CD14-positive monocyte (primary cell): ENCODE results near the gene GPR42. TPM values are rescaled to one million over a fixed set of nuclear protein-coding genes. Genes with fewer than 3 reads are reported as not detected.
"Not testable (repeated sequence)": the region's sequence is repeated elsewhere in the genome, so short reads cannot be mapped to it uniquely, and the experiment has no call there.

Source experiments
- DNase-seq, 3 donors: peaks; one replicate each; pipeline ENCODE4 v3.0.0-alpha.2; 2011 to 2022
- H2AFZ ChIP-seq: 2 replicates; pipeline ENCODE4 v1.6.0; 2012; ENCODE audit warnings: mild to moderate bottlenecking, low read depth, low read length, inconsistent platforms; ENCODE audit not compliant: insufficient read depth, poor library complexity, severe bottlenecking
- H3K27ac ChIP-seq, 2 donors: 1 replicate in 1 of 2; 2 replicates in 1 of 2; pipeline ENCODE4 v1.5.1; 2012 to 2013; ENCODE audit warnings: low read length in 2 of 2, control low read depth in 1 of 2, inconsistent platforms in 1 of 2, low read depth in 1 of 2, mild to moderate bottlenecking in 1 of 2
- H3K27me3 ChIP-seq, 2 donors: one replicate each; pipeline versions ENCODE4 v1.6.0 to v1.6.1; 2011 to 2013; ENCODE audit warnings: low read length in 2 of 2; ENCODE audit not compliant: control insufficient read depth in 2 of 2, insufficient read depth in 2 of 2
- H3K36me3 ChIP-seq, 2 donors: replicated peaks in 1 of 2; 1 replicate in 1 of 2; 2 replicates in 1 of 2; pipeline versions ENCODE4 v1.5.1 to v1.6.1; 2012 to 2013; ENCODE audit warnings: low read length in 2 of 2, control low read depth in 1 of 2, inconsistent platforms in 1 of 2, mild to moderate bottlenecking in 1 of 2; ENCODE audit not compliant: insufficient read depth in 2 of 2, control insufficient read depth in 1 of 2
- H3K4me1 ChIP-seq, 2 donors: 1 replicate in 1 of 2; 2 replicates in 1 of 2; pipeline versions ENCODE4 v1.5.1 to v1.6.1; 2012 to 2013; ENCODE audit warnings: low read length in 2 of 2, control low read depth in 1 of 2, inconsistent platforms in 1 of 2, mild to moderate bottlenecking in 1 of 2, moderate library complexity in 1 of 2; ENCODE audit not compliant: insufficient read depth in 2 of 2, control insufficient read depth in 1 of 2
- H3K4me2 ChIP-seq: replicated peaks from 2 replicates; pipeline ENCODE3; 2012; ENCODE audit warnings: low read length, moderate library complexity, mild to moderate bottlenecking; ENCODE audit not compliant: poor library complexity, severe bottlenecking; ENCODE audit errors: extremely low read depth
- H3K4me3 ChIP-seq, 3 experiments: fragments of 200-600 bp in 1 of 3; sonication (generic) in 1 of 3; replicated peaks in 1 of 3; 1 replicate in 2 of 3; 2 replicates in 1 of 3; pipeline ENCODE4 v1.5.1; 2011 to 2013; ENCODE audit warnings: low read length in 3 of 3, mild to moderate bottlenecking in 3 of 3, control low read depth in 2 of 3, low read depth in 2 of 3, inconsistent platforms in 1 of 3, moderate library complexity in 1 of 3
- H3K79me2 ChIP-seq: 2 replicates; pipeline ENCODE4 v1.6.0; 2012; ENCODE audit warnings: mild to moderate bottlenecking, control low read depth, inconsistent platforms, low read length, moderate library complexity; ENCODE audit not compliant: insufficient read depth
- H3K9ac ChIP-seq: 2 replicates; pipeline ENCODE4 v1.6.0; 2017; ENCODE audit warnings: low read length, mild to moderate bottlenecking; ENCODE audit not compliant: insufficient read depth, poor library complexity, severe bottlenecking
- H3K9me3 ChIP-seq, 2 donors: replicated peaks in 1 of 2; 1 replicate in 1 of 2; 2 replicates in 1 of 2; pipeline versions ENCODE4 v1.5.1 to v1.6.1; 2012 to 2013; ENCODE audit warnings: low read length in 2 of 2, control low read depth in 1 of 2; ENCODE audit not compliant: control insufficient read depth in 1 of 2, insufficient read depth in 1 of 2
- H4K20me1 ChIP-seq: 2 replicates; pipeline ENCODE4 v1.6.0; 2012; ENCODE audit warnings: mild to moderate bottlenecking, low read length, control low read depth, moderate library complexity; ENCODE audit not compliant: insufficient read depth
- H3K27ac Mint-ChIP-seq, 7 donors: one replicate each; pipeline ENCODE4 v1.8.0; 2020; ENCODE audit warnings: mild to moderate bottlenecking in 7 of 7, mixed read lengths in 7 of 7, moderate library complexity in 6 of 7, inconsistent platforms in 2 of 7
- H3K27me3 Mint-ChIP-seq, 3 donors: one replicate each; pipeline ENCODE4 v1.8.0; 2021 to 2022; ENCODE audit warnings: low read depth in 3 of 3, mild to moderate bottlenecking in 3 of 3, mixed read lengths in 3 of 3, moderate library complexity in 3 of 3, inconsistent platforms in 1 of 3
- H3K36me3 Mint-ChIP-seq, 2 donors: one replicate each; pipeline ENCODE4 v1.8.0; 2020; ENCODE audit warnings: mixed read lengths in 2 of 2, inconsistent platforms in 1 of 2, mild to moderate bottlenecking in 1 of 2
- H3K4me1 Mint-ChIP-seq: one replicate; pipeline ENCODE4 v1.8.0; 2020; ENCODE audit warnings: mild to moderate bottlenecking, mixed read lengths
- H3K4me3 Mint-ChIP-seq, 2 donors: one replicate each; pipeline ENCODE4 v1.8.0; 2020; ENCODE audit warnings: mild to moderate bottlenecking in 2 of 2, mixed read lengths in 2 of 2, moderate library complexity in 1 of 2
- H3K9me3 Mint-ChIP-seq, 7 donors: one replicate each; pipeline ENCODE4 v1.8.0; 2020 to 2022; ENCODE audit warnings: mixed read lengths in 7 of 7, mild to moderate bottlenecking in 6 of 7, moderate library complexity in 6 of 7, inconsistent platforms in 2 of 7
- WGBS: methylation state at CpG from one replicate; pipeline ENCODE4 v1.1.5; 2013; ENCODE audit warnings: missing lambda C conversion rate; ENCODE audit not compliant: insufficient coverage; 5-methylcytosine and 5-hydroxymethylcytosine counted together
- intact Hi-C, 2 donors: fragments of 100-400 bp; cut with micrococcal nuclease; formaldehyde crosslinking; loops; one replicate each; pipeline versions ENCODE4 v1.15.0 to v1.15.1; 2023
- polyA plus RNA-seq, 3 donors: library from polyadenylated mRNA; depleted of rRNA in 1 of 3; unstranded in 2 of 3; stranded (reverse) in 1 of 3; fragments of 300-500 nt in 2 of 3; fragments of >200 nt in 1 of 3; fragmentation: Illumina TruSeq in 2 of 3; gene quantifications; 1 replicate in 2 of 3; 2 replicates in 1 of 3; pipeline ENCODE4 v1.2.3, GENCODE V29; 2012 to 2021
- TF ChIP-seq, protein P1 (sequence below): fragments of 200-600 bp; IDR thresholded peaks from one replicate; pipeline ENCODE4 v1.8.0; 2022; ENCODE audit warnings: antibody characterized with exemption, mild to moderate bottlenecking

Gene GPR42
- polyA plus RNA-seq, 3 donors, result 0.17 to 2.9 TPM; not detected in 1

DNA sequence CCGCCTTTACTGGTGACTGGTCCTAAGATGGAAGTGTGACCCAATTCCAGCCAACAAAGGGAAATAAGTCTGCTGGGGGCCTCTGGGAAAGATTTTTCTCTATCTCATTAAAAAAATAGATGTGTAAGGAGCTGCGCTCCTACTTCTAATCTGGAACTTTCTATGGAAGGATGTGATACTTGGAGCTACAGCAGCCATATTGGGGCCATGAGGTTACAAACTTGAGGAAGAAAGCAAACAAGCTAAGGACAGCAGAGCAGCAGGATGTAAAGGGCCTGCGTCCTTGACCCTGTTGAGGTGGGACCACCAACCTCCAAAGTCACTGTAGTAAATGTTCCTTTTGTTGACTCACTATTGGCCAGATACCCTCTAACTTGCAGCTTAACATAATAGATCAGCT lies 7.5 kb downstream of the GPR42 start:
- Mint-ChIP-seq H3K27me3 (peaks cover 21 to 30% (median 23%) of the 10 kb centered on the region in 3 donors), H3K27ac (no peak overlapping the region), H3K4me1 (peaks cover 29% of the 10 kb centered on the region), H3K9me3 (peaks cover 0 to 15% (median 4%) of the 10 kb centered on the region in 7 donors), H3K4me3 (no peak overlapping the region), H3K36me3 (no peaks in the 10 kb centered on the region)
- Histone ChIP-seq H3K4me2 (no peak overlapping the region), H3K27me3 (peaks cover 0 to 2% of the 10 kb centered on the region in 2 donors), H3K27ac (no peak overlapping the region), H3K4me3 (no peak overlapping the region), H2AFZ (no peak overlapping the region), H3K36me3 (no peaks in the 10 kb centered on the region), H3K4me1 (peaks cover 0 to 13% of the 10 kb centered on the region in 2 donors), H3K79me2 (no peaks in the 10 kb centered on the region), H3K9ac (no peak overlapping the region), H3K9me3 (peaks cover 0 to 3% of the 10 kb centered on the region in 2 donors), H4K20me1 (no peaks in the 10 kb centered on the region)
- no peak for DNase-seq
- TF ChIP-seq, protein P1, sequence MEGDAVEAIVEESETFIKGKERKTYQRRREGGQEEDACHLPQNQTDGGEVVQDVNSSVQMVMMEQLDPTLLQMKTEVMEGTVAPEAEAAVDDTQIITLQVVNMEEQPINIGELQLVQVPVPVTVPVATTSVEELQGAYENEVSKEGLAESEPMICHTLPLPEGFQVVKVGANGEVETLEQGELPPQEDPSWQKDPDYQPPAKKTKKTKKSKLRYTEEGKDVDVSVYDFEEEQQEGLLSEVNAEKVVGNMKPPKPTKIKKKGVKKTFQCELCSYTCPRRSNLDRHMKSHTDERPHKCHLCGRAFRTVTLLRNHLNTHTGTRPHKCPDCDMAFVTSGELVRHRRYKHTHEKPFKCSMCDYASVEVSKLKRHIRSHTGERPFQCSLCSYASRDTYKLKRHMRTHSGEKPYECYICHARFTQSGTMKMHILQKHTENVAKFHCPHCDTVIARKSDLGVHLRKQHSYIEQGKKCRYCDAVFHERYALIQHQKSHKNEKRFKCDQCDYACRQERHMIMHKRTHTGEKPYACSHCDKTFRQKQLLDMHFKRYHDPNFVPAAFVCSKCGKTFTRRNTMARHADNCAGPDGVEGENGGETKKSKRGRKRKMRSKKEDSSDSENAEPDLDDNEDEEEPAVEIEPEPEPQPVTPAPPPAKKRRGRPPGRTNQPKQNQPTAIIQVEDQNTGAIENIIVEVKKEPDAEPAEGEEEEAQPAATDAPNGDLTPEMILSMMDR, result no peak
- WGBS, result no CpG with 5 or more reads among the region's 3 CpGs
- intact Hi-C loops, result no loop called here

DNA sequence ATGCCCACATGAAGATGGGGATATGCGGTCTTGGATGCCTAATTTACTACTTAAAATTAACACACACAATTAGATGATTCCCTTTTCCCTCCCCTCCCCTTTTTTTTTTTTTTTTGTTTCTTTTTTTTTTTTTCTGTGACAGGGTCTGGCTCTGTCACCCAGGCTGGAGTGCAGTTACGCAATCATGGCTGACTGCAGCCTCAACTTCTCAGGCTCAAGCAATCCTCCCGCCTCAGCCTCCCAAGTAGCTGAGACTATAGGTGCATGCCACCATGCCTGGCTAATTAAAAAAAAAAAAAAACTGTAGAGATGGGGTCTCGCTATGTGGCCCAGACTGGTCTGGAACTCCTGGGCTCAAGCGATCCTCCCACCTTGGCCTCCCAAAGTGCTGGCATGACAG lies 8.7 kb downstream of the GPR42 start:
- H3K9me3 ChIP-seq, H4K20me1 ChIP-seq, H3K36me3 Mint-ChIP-seq, H3K4me3 Mint-ChIP-seq, H3K27ac Mint-ChIP-seq, H3K4me2 ChIP-seq, H2AFZ ChIP-seq, H3K9ac ChIP-seq, intact Hi-C loops, H3K36me3 ChIP-seq, DNase-seq, H3K27me3 ChIP-seq, H3K79me2 ChIP-seq, H3K4me3 ChIP-seq, H3K27ac ChIP-seq: not testable (repeated sequence)
- peaks cover 17 to 29% (median 20%) of the 10 kb centered on the region in 3 donors for H3K27me3 Mint-ChIP-seq
- peaks cover 0 to 20% (median 5%) of the 10 kb centered on the region in 7 donors for H3K9me3 Mint-ChIP-seq
- H3K4me1 Mint-ChIP-seq, result peaks cover 21% of the 10 kb centered on the region
- peaks cover 0 to 13% of the 10 kb centered on the region in 2 donors for H3K4me1 ChIP-seq
- 100% methylated on average over 4 of the region's 5 CpGs for WGBS
